Measurements from ENCODE around the gene CBR1.

GRCh38 chr21:36063375-36064084, 6.3 kb upstream of the CBR1 start:
- TF ChIP-seq REST (IDR thresholded peaks at IDR 0.05; ENCODE audit: borderline replicate concordance) (no peak), CTCF (IDR thresholded peaks at IDR 0.05; ENCODE audit: poor library complexity, severe bottlenecking) (no peak), EZH2 (IDR thresholded peaks at IDR 0.05; ENCODE audit: borderline replicate concordance, insufficient read depth, low read length, poor library complexity, severe bottlenecking) (no peak), EP300 (conservative IDR thresholded peaks at IDR 0.05; ENCODE audit: poor library complexity, severe bottlenecking) (no peak), POLR2AphosphoS5 (IDR thresholded peaks at IDR 0.05) (no peak), TAF1 (IDR thresholded peaks at IDR 0.05; ENCODE audit: low read depth) (no peak), RAD21 (conservative IDR thresholded peaks at IDR 0.05) (no peak)
